Uterus (tissue), 2 donors: Measurements from ENCODE around the gene SLC28A3.

ENCODE experiments used
- POLR2A ChIP-seq, 2 donors: fragments of 450-650 bp; IDR thresholded peaks; one replicate each; pipeline ENCODE4 v1.6.1; 2016; ENCODE audit warnings: antibody characterized with exemption in 2 of 2, mild to moderate bottlenecking in 1 of 2, moderate library complexity in 1 of 2
- TF ChIP-seq, protein P1 (sequence below), 4 experiments: fragments of 200-600 bp in 2 of 4; fragments of 450-650 bp in 2 of 4; sonication (generic) in 2 of 4; IDR thresholded peaks; one replicate each; pipeline ENCODE4 v1.5.1; 2016 to 2019; ENCODE audit warnings: antibody characterized with exemption in 4 of 4, mild to moderate bottlenecking in 2 of 4, moderate library complexity in 1 of 4

DNA sequence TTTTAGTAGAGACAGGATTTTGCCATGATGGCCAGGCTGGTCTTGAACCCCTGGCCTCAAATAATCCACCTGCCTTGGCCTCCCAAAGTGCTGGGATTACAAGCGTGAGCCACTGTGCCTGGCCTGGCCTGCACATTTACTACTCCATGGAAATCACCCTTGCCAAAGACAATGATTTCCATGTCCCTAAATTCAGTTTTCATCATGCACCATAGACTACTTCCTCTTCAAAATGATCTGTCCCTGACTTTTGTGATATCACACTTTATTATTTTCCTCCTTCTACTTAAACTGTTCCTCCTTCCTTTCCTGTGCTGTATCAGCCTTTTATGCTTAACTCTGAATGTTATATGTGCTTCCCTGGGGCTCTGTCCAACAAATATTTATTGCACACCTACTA lies 20.3 kb downstream of the SLC28A3 start:
- TF ChIP-seq, protein P1, sequence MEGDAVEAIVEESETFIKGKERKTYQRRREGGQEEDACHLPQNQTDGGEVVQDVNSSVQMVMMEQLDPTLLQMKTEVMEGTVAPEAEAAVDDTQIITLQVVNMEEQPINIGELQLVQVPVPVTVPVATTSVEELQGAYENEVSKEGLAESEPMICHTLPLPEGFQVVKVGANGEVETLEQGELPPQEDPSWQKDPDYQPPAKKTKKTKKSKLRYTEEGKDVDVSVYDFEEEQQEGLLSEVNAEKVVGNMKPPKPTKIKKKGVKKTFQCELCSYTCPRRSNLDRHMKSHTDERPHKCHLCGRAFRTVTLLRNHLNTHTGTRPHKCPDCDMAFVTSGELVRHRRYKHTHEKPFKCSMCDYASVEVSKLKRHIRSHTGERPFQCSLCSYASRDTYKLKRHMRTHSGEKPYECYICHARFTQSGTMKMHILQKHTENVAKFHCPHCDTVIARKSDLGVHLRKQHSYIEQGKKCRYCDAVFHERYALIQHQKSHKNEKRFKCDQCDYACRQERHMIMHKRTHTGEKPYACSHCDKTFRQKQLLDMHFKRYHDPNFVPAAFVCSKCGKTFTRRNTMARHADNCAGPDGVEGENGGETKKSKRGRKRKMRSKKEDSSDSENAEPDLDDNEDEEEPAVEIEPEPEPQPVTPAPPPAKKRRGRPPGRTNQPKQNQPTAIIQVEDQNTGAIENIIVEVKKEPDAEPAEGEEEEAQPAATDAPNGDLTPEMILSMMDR (IDR thresholded peaks at IDR 0.05) = no peak
- TF ChIP-seq POLR2A (IDR thresholded peaks at IDR 0.05) = no peak
